GM19463 (cell line): ENCODE results near the gene HOXD4.

Experiments
- ATAC-seq: cut with Tn5 transposase; IDR thresholded peaks from one replicate; pipeline ENCODE4 v1.9.1; 2021; ENCODE audit warnings: mild to moderate bottlenecking, moderate library complexity; ENCODE audit not compliant: unreplicated experiment

HOXD4 gene

DNA sequence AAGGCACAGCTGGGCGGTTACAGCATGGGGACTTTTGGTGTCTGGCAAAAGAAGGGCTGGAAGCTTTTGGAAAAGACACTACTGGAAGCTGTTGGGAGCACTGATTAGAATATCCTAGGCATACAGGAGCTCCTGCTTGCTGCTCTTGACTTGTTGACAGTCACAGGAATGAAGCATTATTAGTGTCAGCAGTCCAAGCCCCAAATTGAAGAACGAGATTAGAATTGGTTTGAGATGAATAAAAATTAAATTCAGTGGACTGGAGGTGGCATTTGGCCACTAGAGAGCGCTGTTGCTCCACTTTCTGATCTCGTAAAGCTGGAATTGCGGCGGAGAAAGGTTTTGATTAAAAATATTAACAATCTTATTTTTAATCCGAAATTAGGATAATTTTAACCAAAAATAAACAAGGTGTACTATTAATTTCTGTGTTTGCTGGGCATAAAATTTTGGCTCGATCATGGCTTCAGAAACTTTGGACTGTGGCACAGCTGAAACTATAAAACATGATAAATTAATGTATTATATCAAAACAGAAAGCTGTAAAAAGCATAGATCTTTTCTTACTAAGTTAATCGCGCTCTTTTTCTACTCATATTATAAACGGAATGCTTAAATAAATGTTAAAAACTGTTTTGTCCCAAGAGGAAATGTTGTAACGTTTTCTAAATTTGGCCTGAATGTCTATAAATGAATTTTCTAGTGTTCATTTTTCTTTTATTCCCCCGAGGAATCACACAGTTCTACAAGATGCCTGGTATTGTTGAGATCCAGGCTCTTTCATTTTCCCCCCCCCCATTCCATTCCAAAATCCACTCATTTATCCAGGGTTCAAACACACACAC, 24.2 kb upstream of the HOXD4 start:
- ATAC-seq = no peak

DNA sequence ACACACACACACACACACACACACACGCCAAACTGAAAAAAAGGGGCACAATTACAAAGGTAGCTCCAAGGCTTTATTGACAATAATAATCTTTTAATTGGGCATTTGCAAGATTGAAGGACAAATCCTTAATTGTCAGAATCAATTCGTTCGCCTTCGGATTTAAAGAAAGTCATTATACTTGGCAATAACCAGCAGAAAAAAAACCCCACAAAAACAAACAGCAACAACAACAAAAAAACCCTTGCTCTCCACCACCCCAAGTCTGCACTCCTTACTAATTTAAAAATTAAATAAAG, 23.6 kb upstream of the HOXD4 start:
- no peak for ATAC-seq

DNA sequence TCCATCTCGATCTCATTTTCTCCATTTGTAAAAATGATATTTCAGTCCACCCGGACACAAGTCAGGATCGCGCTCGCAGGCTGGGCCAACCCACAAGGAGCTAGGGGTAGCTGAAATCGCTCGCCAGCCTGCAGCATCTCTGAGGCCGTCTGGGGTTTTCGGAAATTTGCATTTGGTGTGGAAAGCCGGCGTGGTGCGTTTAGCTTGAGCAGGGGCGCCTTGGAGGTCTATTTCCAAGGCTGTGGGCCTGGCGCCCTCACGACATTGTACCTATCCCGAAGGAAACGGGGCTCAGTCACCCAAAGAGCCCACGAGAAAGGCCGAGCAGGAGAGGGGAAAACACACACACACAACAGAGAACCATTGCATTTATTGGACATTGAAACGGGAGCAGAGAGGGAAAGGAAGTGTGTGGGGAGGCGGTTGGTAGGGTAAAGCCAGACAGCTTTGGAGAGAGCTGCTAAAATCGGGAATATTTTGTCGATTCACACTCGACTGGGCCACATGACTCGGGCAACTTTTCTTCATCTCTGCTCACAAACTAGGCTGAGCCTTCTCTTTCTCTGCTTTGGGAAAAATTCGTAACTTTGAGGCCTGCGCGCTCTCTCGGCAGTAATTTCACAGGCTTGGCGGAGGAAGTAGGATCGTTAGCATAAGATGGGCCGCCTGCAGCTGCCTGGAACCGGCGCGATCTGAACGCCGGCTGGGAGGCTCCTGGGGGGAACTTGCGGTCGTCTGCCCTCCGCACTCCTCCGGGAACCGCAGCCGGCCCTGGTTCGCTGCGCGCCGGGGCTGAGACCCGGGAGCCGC, 23.0 kb upstream of the HOXD4 start:
- no peak for ATAC-seq

DNA sequence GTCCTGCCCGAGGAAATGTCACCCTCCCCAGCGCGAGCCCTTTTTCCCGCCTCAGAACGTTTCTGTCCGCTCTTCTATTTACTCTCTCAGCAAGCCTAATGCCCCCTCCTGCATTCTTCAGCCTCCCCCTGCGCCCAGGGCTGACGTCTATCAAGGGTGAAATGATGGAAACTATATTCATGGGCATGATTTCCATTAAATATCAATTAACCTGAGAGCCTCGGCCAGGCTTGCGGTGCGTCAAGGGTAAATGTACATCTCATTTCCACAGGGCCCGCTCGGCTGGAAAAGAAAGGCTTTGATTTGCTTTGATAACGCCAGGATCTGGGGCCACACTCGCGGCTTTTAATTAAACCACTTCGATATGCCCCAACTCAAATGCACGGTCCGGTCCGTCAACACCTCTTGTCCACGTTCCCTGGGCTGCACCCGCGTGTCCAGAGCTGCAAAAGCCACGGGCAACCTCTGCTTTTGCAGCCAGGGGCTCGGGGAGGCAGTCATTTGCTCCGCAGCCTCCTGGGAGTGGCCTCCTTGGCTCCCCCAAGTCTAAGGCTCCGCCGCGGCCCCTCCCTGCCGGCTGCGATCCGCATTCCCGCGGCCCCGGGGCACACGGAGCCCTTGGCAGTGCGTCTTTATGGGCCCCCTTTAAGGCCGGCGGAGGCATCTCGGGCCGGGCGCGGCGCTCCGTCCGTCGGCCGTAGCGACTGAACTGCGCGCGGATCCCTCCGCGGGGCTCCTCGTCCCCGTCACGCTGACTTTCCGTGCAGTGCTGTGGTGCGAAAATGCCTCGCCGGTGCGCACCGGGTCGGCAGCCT, 22.2 kb upstream of the HOXD4 start, which contains the start of gene HOXD8:
Gene HOXD8, plus strand, starts transcription at position 724 of the 815 bp plus-strand sequence. CDS start 662 bp downstream, outside the sequence.
- ATAC-seq = no peak

DNA sequence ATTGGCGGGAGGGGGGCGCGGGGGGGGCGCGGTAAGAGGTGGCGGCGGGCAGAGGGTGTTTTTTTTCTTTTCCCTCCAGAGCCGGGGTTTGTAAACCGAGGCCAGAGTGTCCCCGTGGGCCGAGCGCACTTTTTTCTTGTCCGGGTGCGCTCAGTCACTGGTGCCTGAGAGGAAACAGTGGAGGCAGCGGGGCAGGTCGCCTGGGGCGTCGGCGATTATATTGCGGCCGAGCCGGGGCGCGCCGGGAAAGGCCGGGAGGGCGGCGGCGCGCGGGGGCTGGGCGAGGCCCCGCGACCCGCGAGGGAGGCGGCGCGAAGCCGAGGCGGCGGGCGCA, 21.6 kb upstream of the HOXD4 start:
- no peak for ATAC-seq

DNA sequence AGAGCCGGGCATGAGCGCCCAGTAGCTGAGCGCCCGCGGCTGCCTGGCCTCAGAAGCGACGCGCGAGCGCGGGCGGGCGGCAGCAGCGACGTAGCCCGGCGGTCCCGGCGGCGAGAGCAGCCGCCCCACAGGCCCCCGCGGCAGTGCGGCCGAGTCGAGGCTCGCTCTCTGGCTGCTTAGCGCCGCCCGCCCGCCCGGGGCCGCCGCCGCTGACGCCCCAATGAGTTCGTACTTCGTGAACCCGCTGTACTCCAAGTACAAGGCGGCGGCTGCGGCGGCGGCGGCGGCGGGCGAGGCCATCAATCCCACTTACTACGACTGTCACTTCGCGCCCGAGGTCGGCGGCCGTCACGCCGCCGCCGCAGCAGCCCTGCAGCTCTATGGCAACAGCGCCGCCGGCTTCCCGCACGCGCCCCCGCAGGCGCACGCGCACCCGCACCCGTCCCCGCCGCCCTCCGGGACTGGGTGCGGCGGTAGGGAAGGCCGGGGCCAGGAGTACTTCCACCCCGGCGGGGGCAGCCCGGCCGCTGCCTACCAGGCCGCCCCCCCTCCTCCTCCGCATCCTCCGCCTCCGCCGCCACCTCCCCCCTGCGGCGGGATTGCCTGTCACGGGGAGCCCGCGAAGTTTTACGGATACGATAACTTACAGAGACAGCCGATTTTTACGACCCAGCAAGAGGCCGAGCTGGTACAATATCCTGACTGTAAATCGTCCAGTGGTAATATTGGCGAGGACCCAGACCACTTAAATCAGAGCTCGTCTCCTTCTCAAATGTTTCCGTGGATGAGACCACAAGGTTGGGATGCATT, 21.0 kb upstream of the HOXD4 start:
- no peak for ATAC-seq

DNA sequence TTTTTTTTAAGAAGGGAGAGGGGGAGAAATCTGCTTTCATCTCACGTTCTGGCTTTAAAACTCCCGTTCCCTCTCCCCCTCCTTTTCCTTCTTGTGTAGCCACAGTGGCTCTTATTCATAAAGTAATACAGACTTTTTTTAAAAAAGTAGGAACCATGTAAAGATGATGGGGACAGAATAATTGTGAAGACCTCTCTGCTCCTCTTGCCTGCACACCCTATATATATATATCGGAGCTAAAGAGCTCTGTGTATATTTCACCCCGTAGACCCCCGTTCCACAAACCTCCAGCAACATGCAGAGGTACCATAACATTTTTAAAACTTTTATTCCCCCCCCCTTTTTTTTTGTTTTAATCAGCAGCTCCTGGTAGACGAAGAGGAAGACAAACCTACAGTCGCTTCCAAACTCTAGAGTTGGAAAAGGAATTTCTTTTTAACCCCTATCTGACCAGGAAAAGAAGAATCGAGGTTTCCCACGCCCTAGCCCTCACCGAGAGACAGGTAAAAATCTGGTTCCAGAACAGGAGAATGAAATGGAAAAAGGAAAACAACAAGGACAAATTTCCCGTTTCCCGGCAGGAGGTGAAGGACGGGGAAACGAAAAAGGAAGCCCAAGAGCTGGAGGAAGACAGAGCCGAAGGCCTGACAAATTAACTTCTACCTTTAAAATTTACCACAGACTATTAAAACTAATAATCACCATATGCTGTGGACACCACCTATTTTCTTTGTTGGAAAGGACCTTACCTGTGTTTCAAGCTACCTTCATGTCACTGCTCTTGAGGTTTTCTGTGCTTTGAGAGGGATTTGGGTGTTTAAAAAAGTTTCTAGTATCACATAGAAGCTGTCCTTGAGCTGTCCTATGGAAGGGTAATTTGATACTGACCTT, 20.1 kb upstream of the HOXD4 start:
- ATAC-seq = no peak

DNA sequence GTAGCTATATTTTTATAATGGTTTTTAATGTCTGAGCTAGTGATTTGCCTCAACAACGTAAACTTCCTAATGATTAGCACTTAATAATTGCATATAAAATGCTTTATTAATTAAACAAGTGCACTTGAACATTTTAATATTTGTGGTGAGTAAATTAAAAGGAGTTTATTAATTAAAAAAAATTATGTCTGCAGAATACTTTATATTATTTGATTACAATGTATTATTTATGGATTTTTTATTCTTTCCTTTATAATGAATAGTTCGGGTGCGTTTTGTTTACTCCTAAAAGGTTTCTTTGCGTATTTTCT, 19.5 kb upstream of the HOXD4 start:
- no peak for ATAC-seq

DNA sequence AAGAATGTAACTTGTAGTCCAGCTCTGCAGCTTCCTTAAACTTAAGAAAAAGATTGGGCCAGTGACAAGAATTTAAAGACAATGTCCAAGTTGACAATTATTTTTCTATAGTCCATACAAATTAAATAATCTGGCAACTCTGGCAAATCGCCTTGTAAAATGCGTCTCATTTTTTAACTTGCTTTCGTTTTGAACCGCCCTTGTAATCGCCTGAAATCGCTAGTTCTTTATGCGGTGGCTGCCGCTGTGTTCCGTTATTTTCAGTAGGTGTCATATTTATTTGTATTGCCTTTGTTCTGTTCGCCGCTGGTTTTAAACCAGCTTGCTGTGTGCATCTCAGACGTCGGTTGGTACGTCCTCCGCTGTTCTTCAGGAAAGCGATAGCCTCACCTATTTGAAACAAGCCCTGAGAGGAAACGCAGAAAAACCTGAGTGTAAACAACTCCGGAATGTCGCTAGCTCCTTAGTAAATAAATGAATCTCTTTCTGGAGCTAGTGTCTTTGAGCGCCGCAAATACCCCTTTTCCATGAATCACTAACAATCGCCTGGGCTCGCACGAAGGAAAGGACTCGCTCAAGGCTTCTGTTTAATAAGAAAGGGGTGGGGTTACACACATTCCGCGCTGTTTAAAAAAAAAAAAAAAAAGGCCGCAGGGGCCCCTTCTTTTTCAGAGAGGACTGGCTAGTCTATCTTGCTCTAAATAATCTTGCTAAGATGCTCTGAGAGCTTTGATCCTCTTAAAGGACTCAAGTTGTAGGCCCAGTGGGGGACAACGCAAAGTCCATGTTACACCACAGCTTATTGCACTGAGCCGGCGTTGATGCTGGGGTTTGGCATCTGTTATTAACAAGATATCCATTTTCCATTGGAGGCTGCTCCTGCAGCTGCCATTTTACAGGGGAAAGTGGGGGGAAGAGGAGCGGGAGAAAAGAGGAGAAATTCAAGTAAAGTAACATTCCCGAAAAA, 18.9 kb upstream of the HOXD4 start:
- no peak for ATAC-seq

DNA sequence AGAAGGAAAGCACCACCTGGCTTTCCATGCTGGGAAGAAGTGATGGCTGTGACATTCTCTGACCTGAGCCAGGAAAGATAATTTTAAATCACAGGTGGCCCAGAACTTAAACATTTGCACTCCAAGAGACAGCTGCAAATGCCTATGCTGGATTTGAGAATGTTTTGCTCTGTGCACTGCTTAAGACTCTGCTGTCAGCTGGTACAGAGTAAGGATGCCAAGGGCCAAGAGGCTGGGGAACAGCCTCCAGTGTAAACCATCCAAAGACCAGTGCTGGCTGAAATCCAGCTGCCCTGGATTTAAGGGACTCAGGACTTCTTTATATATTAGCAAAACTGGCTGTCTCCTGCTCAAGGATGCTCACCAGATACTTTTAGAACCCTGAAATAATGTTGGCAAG, 18.0 kb upstream of the HOXD4 start:
- no peak for ATAC-seq

DNA sequence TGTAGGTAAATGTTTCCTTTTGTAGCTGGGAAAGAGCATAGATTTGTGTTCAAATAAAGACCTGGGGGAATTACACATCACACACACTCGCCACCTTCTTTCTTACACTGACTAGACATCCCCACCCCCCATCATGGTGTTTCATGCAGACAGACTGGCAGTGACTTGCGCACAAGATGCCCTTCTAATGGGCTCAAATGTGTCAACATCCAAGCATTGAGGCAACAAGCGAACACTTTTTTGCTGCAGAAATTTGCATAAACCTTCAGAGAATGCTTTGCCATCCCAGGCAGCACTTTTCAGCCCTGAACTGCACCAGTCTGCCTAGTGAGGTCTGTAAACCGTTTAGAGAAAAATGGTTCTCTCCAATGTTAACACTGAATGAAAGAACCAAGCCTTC, 17.3 kb upstream of the HOXD4 start:
- no peak for ATAC-seq

DNA sequence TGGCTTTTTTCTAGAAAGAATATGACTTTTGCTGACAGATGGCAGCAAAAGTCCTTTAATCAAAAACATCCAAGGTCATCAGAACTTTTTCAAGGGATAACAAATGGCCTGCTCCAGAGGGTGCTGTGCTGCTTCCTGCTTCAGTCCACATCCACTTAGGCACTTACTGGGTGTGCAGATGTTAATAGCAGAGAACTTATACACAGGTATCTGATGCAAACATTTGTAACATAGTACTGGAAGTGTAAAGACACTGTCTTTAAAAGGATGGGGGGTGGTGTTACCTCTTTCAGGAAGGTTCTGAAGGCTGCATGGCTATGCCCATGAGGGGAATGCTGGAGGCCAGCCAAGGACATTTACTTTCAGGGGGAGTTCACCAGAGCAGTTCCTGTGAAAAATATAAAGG, 16.3 kb upstream of the HOXD4 start:
- no peak for ATAC-seq

DNA sequence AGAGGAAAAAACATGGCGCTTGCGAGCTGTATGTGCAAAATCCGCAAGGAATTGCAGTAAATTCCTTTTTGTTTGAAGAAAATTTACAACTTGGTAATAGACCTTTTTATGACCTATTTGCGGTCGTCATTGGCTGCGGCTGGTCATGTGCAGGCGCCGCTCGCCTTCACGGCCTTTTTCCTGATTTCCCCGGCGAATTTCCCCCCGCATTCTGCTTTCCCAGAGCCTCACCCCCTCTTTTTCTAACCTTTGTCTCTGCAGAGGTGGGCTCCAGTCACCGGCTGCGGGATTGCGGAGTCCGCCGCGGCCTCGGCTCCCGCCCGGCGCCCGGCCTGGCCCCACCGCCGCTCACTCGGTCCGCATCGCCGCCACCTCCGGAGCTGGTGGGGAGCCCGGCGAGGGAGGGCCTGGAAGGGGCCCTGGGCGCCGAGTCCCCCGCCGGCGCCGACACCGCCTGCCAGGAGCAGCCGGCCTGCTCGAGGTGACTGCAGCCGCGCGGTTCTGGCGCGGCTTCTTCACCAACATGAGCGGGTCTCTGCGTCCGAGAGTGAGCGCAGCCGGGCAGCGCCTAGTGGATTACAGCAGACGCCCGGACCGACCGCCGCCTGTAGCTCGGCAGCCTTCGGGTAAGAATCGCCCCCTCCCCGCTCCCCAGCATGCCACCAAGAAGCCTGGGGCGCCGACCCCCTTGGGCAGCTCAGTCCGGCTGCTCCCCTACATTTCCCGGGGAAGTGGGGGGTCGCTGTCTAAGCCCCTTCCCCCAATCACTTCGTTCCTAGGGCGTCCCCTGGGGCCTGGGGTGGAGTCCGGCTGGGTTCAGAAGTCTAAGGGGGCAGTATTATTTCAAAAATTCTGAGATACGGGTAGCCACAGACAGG, 14.7 kb upstream of the HOXD4 start:
- ATAC-seq = no peak

DNA sequence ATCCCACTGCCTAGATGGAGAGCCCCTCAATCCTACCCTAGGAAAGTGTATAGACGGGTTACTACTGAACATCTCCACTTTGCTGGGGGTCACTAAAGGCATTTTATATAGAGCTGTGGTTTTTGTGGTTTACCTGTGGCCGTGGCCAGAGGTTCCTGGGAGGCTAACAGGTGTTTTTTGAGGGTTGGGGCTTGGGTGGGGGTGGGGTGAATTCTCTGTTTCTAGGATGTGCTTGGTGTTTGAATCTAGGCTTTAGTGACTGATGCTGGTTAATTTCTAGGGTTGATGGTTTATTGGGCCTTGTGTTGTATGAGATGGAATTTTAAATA, 14.1 kb upstream of the HOXD4 start:
- no peak for ATAC-seq

DNA sequence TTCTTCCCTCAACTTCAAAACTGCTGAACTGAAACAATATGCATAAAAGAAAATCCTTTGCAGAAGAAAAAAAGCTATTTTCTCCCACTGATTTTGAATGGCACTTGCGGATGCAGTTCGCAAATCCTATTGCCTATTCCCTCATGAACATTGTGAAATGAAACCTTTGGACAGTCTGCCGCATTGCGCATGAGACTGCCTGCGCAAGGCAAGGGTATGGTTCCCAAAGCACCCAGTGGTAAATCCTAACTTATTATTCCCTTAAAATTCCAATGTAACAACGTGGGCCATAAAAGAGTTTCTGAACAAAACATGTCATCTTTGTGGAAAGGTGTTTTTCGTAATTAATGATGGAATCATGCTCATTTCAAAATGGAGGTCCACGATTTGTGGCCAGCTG, 13.4 kb upstream of the HOXD4 start:
- ATAC-seq = no peak

DNA sequence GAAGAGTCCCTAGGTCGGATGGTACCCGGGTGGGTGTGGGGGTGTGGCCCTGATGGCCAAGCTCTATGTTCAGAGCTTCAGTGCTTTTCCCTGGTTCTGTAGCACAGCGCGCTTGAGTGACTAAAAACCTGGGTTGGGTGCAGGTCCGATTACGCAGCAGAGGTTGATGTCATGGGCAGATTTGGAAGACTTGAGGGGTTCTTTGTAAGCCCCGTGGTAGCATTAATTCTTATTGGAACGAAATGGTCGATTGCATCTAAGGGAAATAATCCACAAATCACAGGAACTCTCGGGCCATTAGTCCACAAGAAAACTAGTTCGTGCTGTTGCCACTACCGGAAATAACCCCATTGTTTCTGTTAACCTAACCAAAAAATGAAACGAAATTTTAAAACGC, 12.8 kb upstream of the HOXD4 start:
- ATAC-seq = no peak

DNA sequence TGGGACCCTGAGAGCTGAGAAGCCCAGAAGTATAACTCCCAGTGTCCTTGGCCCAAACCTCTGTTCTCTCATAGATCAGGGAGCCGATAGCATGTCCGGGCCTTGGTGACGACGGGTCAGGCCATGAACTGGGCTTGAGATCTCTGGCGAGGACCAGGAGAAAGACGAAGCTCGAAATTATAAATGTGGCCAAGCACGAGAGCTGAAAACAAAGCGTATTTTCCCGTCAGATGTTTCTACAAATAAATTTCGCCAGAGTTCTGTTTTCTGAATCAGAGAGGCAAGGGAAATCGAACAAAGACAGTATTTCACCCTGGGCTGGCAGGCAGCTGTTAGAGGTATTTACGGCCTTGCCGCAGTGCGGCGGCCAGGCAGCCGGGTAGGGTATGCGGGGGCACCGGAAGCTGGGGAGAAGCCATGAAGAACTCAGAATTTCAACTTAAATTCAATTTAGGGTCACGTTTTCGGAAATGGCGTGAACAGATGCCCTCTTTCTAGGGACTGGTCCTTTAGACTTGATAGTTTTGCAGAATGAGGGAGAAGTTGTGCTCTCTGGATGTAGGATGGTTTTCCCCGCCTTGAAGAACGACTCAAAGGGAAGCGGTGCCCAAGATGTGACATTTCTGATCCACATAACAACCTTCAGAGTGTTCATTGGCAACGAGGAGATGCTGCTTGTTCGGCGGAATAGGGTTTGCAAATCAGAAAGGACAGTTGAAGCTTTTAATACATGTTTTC, 12.3 kb upstream of the HOXD4 start:
- no peak for ATAC-seq
